Adipose tissue (tissue), 3 donors: ENCODE measurements around the gene ANKRD11. TPM values are rescaled to one million over a fixed set of nuclear protein-coding genes. Genes with fewer than 3 reads are reported as not detected.
"Not testable (repeated sequence)": the region's sequence is repeated elsewhere in the genome, so short reads cannot be mapped to it uniquely, and the experiment has no call there.

Source experiments
- H3K27ac ChIP-seq: one replicate; pipeline ENCODE4 v1.5.1; 2013; ENCODE audit warnings: low read depth, low read length
- WGBS, 3 donors: extraction: QIAGEN DNeasy Blood & Tissue Kit; methylation state at CpG; one replicate each; pipeline ENCODE4 v1.1.7; 2013; 5-methylcytosine and 5-hydroxymethylcytosine counted together
- polyA plus RNA-seq, 3 donors: library from polyadenylated mRNA; stranded (reverse); fragments of 200-250 nt; gene quantifications; one replicate each; pipeline ENCODE4 v1.2.3, GENCODE V29; 2013
- donor health status: healthy with polysubstance abuse.
- donor health status: Bipolar disorder and iron deficiency.
- donor health status: healthy.

The ANKRD11 gene
- polyA plus RNA-seq, 3 donors = 24.9 to 53.9 (median 48.4) TPM

- WGBS, 3 donors = 89 to 91% (median 90%) methylated on average over 36 to 37 of the region's 37 CpGs
- no peak overlapping the region for H3K27ac ChIP-seq
These were observed 123.5 kb downstream of the ANKRD11 start for GRCh38 chr16:89366561-89367537.

- 97 to 99% (median 98%) methylated on average over 5 of the region's 5 CpGs for WGBS, 3 donors
- H3K27ac ChIP-seq = no peak overlapping the region
These were observed 124.4 kb downstream of the ANKRD11 start for GRCh38 chr16:89365996-89366395.

- H3K27ac ChIP-seq = no peak overlapping the region
- WGBS, 3 donors = 37 to 60% (median 41%) methylated on average over 2 of the region's 2 CpGs
These were observed 125.3 kb downstream of the ANKRD11 start for GRCh38 chr16:89365044-89365467.

- H3K27ac ChIP-seq = no peak overlapping the region
- WGBS, 3 donors = 29 to 77% (median 68%) methylated on average over 8 of the region's 8 CpGs
These were observed 125.8 kb downstream of the ANKRD11 start for GRCh38 chr16:89364606-89365005.

- 35 to 44% (median 37%) methylated on average over 12 of the region's 12 CpGs for WGBS, 3 donors
- no peak overlapping the region for H3K27ac ChIP-seq
These were observed 126.6 kb downstream of the ANKRD11 start for GRCh38 chr16:89363621-89364393.

GRCh38 chr16:89362540-89363223, 127.7 kb downstream of the ANKRD11 start:
- H3K27ac ChIP-seq = not testable (repeated sequence)
- WGBS, 3 donors = 68 to 79% (median 77%) methylated on average over 9 to 10 of the region's 14 CpGs

- H3K27ac ChIP-seq = no peak overlapping the region
- WGBS, 3 donors = 43 to 65% (median 61%) methylated on average over 13 of the region's 13 CpGs
These were observed 128.4 kb downstream of the ANKRD11 start for GRCh38 chr16:89361751-89362539.

- 24 to 42% (median 39%) methylated on average over 12 of the region's 12 CpGs for WGBS, 3 donors
- no peak overlapping the region for H3K27ac ChIP-seq
These were observed 129.5 kb downstream of the ANKRD11 start for GRCh38 chr16:89360760-89361435.

GRCh38 chr16:89359264-89360147, 130.9 kb downstream of the ANKRD11 start:
- no peak overlapping the region for H3K27ac ChIP-seq
- WGBS, 3 donors = 26 to 56% (median 34%) methylated on average over 18 of the region's 18 CpGs

GRCh38 chr16:89358030-89359005, 132.0 kb downstream of the ANKRD11 start:
- WGBS, 3 donors = 54 to 73% (median 67%) methylated on average over 21 of the region's 21 CpGs
- H3K27ac ChIP-seq = no peak overlapping the region

GRCh38 chr16:89357055-89357816, 133.1 kb downstream of the ANKRD11 start:
- no peak overlapping the region for H3K27ac ChIP-seq

GRCh38 chr16:89355686-89356085, 134.7 kb downstream of the ANKRD11 start:
- 94 to 95% (median 94%) methylated on average over 16 of the region's 16 CpGs for WGBS, 3 donors
- no peak overlapping the region for H3K27ac ChIP-seq

More at GRCh38 chr16:89357055-89357816, 133.1 kb downstream of the ANKRD11 start:
- 38 to 41% (median 39%) methylated on average over 17 of the region's 17 CpGs for WGBS, 3 donors

GRCh38 chr16:89355007-89355406, 135.4 kb downstream of the ANKRD11 start:
- no peak overlapping the region for H3K27ac ChIP-seq
- WGBS, 3 donors = 82 to 90% (median 89%) methylated on average over 16 of the region's 16 CpGs

GRCh38 chr16:89354325-89354724, 136.0 kb downstream of the ANKRD11 start:
- 30 to 92% (median 87%) methylated on average over 6 of the region's 6 CpGs for WGBS, 3 donors
- H3K27ac ChIP-seq = no peak overlapping the region
